Raji (cell line): Measurements from ENCODE around the gene POU2F1.

ENCODE experiments used
- POLR2A ChIP-seq: IDR thresholded peaks from 2 replicates; pipeline ENCODE4 v1.6.1; 2011; ENCODE audit warnings: low read depth, low read length, control low read depth; ENCODE audit not compliant: insufficient read depth

POU2F1 gene

GRCh38 chr1:167246971-167247370 is 26.3 kb downstream of the POU2F1 start:
- TF ChIP-seq POLR2A, result no peak

- no peak for TF ChIP-seq POLR2A
Measured at GRCh38 chr1:167247754-167248153, 27.1 kb downstream of the POU2F1 start.

GRCh38 chr1:167248707-167249642 is 28.3 kb downstream of the POU2F1 start:
- no peak for TF ChIP-seq POLR2A

DNA sequence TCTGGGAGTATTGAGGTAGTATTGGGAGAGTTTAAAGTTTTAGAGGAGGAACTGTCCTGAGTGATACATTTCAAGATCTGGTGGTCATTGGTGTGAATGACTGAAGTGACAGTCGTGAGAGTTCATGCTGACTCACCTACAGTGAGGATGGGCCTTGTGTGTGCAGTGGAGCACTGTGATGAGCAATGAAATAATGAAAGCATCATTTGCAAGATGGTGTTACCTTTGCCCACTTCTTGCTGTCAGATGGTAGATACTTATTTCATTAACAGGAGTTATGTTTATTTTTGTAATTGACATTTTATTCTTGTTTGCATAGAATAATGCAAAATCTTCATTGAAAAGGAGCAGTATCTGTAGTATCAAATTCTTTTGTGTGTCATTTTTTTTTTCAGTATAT is 29.0 kb downstream of the POU2F1 start:
- no peak for TF ChIP-seq POLR2A

DNA sequence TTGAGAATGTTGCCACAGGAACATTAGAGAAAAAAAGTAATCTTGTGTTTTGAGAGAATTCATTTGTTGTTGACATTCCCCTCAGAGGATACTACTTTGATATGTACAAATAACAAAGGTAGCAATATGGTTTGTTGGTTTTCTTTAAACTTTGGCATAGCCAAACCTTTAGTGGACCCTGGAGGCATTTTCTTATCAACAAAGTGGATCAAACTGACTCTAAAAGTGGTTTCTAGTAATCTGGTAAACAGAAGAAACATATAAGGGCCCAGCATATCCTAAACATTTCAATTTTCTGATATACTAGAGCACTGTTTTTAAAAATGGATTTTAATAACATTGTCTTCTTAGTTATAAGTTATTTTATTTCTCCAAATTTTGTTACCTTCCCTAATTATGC is 29.8 kb downstream of the POU2F1 start:
- no peak for TF ChIP-seq POLR2A

DNA sequence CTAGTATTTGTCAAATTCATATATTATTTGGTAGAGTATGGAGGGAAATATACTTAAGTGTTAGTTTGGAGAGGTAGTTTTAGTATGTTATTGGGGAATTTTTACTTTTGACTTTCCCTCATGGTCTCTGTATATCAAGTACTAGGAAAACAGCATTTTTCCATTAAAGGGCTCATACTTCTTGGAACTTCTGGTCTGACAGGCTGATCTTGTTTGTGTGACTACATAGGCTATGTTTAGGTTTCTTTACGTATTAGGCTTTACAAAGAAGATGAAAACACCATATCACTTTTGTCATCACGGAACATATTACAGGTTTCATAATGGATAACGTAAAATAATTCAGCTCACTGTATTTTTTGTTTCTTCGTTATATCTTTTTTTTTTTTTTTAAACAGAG is 30.8 kb downstream of the POU2F1 start:
- TF ChIP-seq POLR2A, result no peak

DNA sequence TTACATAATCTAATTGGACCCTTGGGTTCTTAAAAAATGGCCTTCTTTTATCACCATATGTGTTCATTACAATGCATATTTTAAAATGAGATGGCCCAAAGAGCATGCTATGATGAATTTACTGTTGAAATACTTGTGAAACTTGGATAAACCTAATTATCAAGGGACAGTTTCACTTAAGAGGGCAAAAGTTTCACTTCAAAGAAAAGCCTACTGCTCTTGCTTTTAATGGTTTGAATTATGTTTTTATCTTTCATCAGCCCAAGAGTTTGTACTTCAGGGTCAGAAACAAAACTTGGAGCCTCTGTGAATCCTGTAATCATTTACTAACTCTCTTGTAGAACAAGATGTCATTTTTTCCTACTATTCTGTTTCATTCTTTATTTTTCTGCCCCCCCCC is 32.3 kb downstream of the POU2F1 start:
- no peak for TF ChIP-seq POLR2A

GRCh38 chr1:167258858-167259257 is 38.2 kb downstream of the POU2F1 start:
- no peak for TF ChIP-seq POLR2A

- TF ChIP-seq POLR2A, result no peak
Measured at GRCh38 chr1:167262836-167263235, 42.1 kb downstream of the POU2F1 start.

- TF ChIP-seq POLR2A, result no peak
Measured at GRCh38 chr1:167263344-167263743, 42.7 kb downstream of the POU2F1 start.

DNA sequence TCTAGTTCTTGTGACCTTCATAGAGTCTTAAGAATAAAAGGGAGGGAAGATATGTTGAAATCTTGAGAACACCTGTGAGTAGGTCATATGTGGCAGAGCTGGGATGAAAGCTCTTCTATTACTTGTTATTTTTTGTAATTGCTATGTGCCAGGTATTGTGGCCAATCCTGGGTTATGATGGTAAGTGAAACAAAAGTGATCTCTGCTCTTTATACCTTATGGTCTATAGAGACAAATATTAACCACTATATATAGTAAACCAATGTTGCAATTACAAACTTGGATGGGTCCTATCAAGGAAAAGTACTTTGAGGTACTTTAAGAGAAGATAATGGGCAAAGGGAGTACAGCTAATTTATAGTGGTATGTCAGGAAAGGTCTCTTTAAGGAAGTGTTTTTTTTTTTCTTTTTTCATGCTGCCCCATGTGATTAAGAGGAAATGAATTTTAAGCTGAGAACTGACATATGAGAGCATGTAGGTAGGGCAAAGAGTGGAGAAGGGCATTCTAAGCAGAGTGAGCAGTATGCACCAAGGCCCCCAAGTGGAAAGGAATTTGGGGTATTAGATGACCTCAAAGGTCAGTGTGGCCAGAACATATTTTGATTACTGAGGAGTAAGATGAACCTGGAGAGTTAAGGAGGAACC is 43.3 kb downstream of the POU2F1 start:
- 0 out of 2 replicates have a peak, but pooled peaks have one; percentile 19 for TF ChIP-seq POLR2A

- no peak for TF ChIP-seq POLR2A
Measured at GRCh38 chr1:167266965-167267364, 46.3 kb downstream of the POU2F1 start.

DNA sequence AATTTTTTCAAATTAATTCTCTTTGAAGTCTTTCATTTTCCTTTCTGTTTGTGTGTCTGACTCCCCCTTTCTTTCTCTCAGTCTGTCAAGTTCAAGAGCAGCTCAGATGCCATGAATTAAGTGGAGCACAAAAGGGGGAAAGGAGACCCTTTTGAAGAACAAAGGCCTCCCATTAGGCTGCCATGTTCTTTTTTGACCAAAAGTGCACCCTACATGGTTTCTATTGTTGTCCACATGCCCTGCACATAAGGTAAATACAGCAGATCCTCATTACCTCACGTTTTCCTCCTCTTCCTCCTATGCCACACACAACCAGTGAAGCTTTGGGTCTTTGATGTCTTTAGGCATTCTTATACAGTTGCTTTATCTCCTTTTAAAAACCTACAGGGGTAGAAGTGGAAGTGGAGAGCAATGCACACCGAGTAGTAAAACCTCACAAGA is 47.7 kb downstream of the POU2F1 start:
- no peak for TF ChIP-seq POLR2A

DNA sequence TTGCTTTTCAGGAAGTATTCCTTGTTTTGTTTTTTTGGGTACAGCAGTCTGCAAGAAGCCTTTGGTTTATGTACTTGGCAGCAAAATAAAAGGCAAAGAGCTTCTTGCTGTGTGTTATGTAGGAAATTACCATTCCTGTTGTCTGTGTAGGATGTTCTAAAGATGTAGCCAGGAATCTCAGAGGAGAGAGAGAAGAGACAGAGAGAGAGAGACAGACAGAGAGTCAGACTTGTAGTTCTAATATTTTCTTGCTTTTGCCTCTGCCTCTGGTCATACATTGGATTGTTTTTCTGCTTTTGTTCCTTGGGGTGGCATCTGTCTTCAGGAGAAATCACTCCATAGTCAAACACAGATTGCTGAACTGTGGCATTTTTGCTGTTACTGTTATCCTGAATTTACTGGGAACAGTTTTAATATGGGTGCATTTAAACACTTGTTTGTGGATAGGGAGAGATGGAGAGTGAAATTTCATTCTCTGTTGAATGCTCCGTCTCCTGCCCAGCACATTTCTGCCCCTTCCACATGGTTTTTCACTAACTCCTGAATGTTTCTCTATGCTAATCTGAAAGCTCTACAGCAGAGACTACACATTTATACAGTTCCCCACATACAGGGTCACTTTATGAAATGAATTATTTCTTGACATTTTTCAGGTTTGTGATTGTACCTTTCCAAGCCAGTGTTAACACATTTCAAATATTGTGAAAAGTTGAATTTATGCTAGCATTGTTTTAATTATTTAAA is 49.8 kb downstream of the POU2F1 start:
- no peak for TF ChIP-seq POLR2A

- TF ChIP-seq POLR2A, result no peak
Measured at GRCh38 chr1:167272369-167272957, 51.8 kb downstream of the POU2F1 start.
